Liver (tissue), 3 donors: ENCODE data around the gene ULK1.
"Not testable (repeated sequence)": the region's sequence is repeated elsewhere in the genome, so short reads cannot be mapped to it uniquely, and the experiment has no call there.

Experiments used
- EGR1 ChIP-seq, 2 donors: IDR thresholded peaks; 2 replicates each; pipeline ENCODE4 v1.6.1; 2016 to 2018; ENCODE audit warnings: antibody characterized with exemption in 2 of 2, low read depth in 2 of 2
- HNF4G ChIP-seq: IDR thresholded peaks from 2 replicates; pipeline ENCODE4 v1.6.1; 2016; ENCODE audit warnings: antibody characterized with exemption
- RAD21 ChIP-seq, 2 donors: IDR thresholded peaks; 2 replicates each; pipeline ENCODE4 v1.6.1; 2016; ENCODE audit warnings: antibody characterized with exemption in 2 of 2, mild to moderate bottlenecking in 2 of 2
- SP1 ChIP-seq: IDR thresholded peaks from 2 replicates; pipeline ENCODE4 v1.6.1; 2018; ENCODE audit warnings: antibody characterized with exemption, mild to moderate bottlenecking
- YY1 ChIP-seq: IDR thresholded peaks from 2 replicates; pipeline ENCODE4 v1.6.1; 2016; ENCODE audit warnings: antibody characterized with exemption, mild to moderate bottlenecking
- TF ChIP-seq, protein P1 (sequence below): fragments of 150-350 bp; IDR thresholded peaks from 2 replicates; pipeline ENCODE4 v1.5.1; 2017; ENCODE audit warnings: improper control_type of control experiment, low read depth, low read length; ENCODE audit not compliant: missing input control
- TF ChIP-seq, protein P2 (sequence below): IDR thresholded peaks from 2 replicates; pipeline ENCODE4 v1.6.1; 2016; ENCODE audit warnings: antibody characterized with exemption
- donor health status: healthy.
- donor health status: healthy.

DNA sequence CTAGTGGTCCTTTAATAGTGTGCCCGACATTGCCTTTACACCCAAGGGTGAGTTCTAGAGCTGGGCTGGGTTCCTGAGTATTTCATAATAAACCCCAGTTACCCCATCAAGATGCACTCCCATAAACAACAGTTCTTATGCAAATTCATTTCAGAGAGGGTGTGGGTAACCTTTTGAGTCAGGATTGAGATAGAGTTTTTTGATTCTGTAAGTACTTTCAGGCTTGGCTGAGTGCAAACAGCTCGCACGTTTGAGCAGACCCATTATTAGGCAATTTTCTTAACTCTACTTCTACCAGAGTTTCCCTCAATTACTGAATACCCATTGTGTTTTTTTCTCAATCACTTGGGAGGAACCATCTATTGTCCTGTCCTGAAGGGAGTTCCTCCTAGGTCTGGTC lies 16.0 kb upstream of the ULK1 start:
- TF ChIP-seq, protein P1, sequence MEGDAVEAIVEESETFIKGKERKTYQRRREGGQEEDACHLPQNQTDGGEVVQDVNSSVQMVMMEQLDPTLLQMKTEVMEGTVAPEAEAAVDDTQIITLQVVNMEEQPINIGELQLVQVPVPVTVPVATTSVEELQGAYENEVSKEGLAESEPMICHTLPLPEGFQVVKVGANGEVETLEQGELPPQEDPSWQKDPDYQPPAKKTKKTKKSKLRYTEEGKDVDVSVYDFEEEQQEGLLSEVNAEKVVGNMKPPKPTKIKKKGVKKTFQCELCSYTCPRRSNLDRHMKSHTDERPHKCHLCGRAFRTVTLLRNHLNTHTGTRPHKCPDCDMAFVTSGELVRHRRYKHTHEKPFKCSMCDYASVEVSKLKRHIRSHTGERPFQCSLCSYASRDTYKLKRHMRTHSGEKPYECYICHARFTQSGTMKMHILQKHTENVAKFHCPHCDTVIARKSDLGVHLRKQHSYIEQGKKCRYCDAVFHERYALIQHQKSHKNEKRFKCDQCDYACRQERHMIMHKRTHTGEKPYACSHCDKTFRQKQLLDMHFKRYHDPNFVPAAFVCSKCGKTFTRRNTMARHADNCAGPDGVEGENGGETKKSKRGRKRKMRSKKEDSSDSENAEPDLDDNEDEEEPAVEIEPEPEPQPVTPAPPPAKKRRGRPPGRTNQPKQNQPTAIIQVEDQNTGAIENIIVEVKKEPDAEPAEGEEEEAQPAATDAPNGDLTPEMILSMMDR = not testable (repeated sequence)
- not testable (repeated sequence) for TF ChIP-seq RAD21 (IDR thresholded peaks at IDR 0.05); YY1; HNF4G; EGR1 (IDR thresholded peaks at IDR 0.05; ENCODE audit: low read depth in 2 of 2); SP1
- TF ChIP-seq, protein P2, sequence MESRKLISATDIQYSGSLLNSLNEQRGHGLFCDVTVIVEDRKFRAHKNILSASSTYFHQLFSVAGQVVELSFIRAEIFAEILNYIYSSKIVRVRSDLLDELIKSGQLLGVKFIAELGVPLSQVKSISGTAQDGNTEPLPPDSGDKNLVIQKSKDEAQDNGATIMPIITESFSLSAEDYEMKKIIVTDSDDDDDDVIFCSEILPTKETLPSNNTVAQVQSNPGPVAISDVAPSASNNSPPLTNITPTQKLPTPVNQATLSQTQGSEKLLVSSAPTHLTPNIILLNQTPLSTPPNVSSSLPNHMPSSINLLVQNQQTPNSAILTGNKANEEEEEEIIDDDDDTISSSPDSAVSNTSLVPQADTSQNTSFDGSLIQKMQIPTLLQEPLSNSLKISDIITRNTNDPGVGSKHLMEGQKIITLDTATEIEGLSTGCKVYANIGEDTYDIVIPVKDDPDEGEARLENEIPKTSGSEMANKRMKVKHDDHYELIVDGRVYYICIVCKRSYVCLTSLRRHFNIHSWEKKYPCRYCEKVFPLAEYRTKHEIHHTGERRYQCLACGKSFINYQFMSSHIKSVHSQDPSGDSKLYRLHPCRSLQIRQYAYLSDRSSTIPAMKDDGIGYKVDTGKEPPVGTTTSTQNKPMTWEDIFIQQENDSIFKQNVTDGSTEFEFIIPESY = not testable (repeated sequence)
